H9 (cell line): Measurements from ENCODE around the gene GYS1. TPM values are rescaled to one million over a fixed set of nuclear protein-coding genes. Genes with fewer than 3 reads are reported as not detected.
A peak's percentile ranks its signal among the peaks of the same experiment; 100 is the strongest.

Experiments used
- DNase-seq: peaks from one replicate; pipeline ENCODE4 v3.0.0-alpha.2; 2017
- H2AFZ ChIP-seq: one replicate; pipeline ENCODE4 v1.6.1; 2013; ENCODE audit warnings: mild to moderate bottlenecking, low read length, control low read depth, moderate library complexity
- H2AK5ac ChIP-seq: 2 replicates; pipeline ENCODE4 v1.6.1; 2013; ENCODE audit warnings: low read length, control low read depth, mixed read lengths; ENCODE audit not compliant: insufficient read length
- H2BK120ac ChIP-seq: one replicate; pipeline ENCODE4 v1.6.1; 2013; ENCODE audit warnings: low read depth, mild to moderate bottlenecking, low read length, control low read depth, inconsistent platforms; ENCODE audit not compliant: poor library complexity, severe bottlenecking
- H2BK12ac ChIP-seq: 2 replicates; pipeline ENCODE4 v1.6.1; 2013; ENCODE audit warnings: low read length, control low read depth, mixed read lengths, low read depth; ENCODE audit not compliant: insufficient read length
- H2BK15ac ChIP-seq: 2 replicates; pipeline ENCODE4 v1.6.1; 2013; ENCODE audit warnings: low read depth, low read length, control low read depth
- H2BK20ac ChIP-seq: one replicate; pipeline ENCODE4 v1.6.1; 2013; ENCODE audit warnings: low read depth, mild to moderate bottlenecking, low read length, control low read depth, inconsistent platforms; ENCODE audit not compliant: poor library complexity, severe bottlenecking
- H2BK5ac ChIP-seq: 2 replicates; pipeline ENCODE4 v1.6.1; 2013; ENCODE audit warnings: low read length, control low read depth, mixed read lengths; ENCODE audit not compliant: insufficient read length
- H3K14ac ChIP-seq: 2 replicates; pipeline ENCODE4 v1.6.1; 2013; ENCODE audit warnings: low read length, control low read depth; ENCODE audit not compliant: insufficient read depth
- H3K18ac ChIP-seq: 2 replicates; pipeline ENCODE4 v1.6.1; 2013; ENCODE audit warnings: low read depth, mild to moderate bottlenecking, mixed read lengths, low read length, control low read depth; ENCODE audit not compliant: insufficient read length
- H3K23ac ChIP-seq: 2 replicates; pipeline ENCODE4 v1.6.1; 2013; ENCODE audit warnings: low read length, control low read depth, mixed read lengths, low read depth; ENCODE audit not compliant: insufficient read length
- H3K23me2 ChIP-seq: 2 replicates; pipeline ENCODE4 v1.6.1; 2013; ENCODE audit warnings: low read depth, mild to moderate bottlenecking, mixed read lengths, low read length, control low read depth; ENCODE audit not compliant: insufficient read length, poor library complexity, severe bottlenecking
- H3K27ac ChIP-seq: 2 replicates; pipeline ENCODE4 v1.5.1; 2013; ENCODE audit warnings: low read length, control low read depth, mixed read lengths, low read depth; ENCODE audit not compliant: insufficient read length
- H3K27me3 ChIP-seq: 2 replicates; pipeline ENCODE4 v1.6.1; 2013; ENCODE audit warnings: low read length, control low read depth, inconsistent platforms; ENCODE audit not compliant: insufficient read depth
- H3K4ac ChIP-seq: 2 replicates; pipeline ENCODE4 v1.6.1; 2013; ENCODE audit warnings: low read depth, mild to moderate bottlenecking, control low read depth, inconsistent platforms, low read length, moderate library complexity
- H3K4me1 ChIP-seq: 2 replicates; pipeline ENCODE4 v1.6.1; 2013; ENCODE audit warnings: low read length, control low read depth, inconsistent platforms; ENCODE audit not compliant: insufficient read depth
- H3K4me2 ChIP-seq: 2 replicates; pipeline ENCODE4 v1.6.1; 2013; ENCODE audit warnings: low read length, control low read depth, mixed read lengths; ENCODE audit not compliant: insufficient read length, insufficient read depth
- H3K56ac ChIP-seq: 2 replicates; pipeline ENCODE4 v1.6.1; 2013; ENCODE audit warnings: low read depth, mild to moderate bottlenecking, mixed read lengths, low read length, control low read depth; ENCODE audit not compliant: insufficient read length
- H3K79me1 ChIP-seq: 2 replicates; pipeline ENCODE4 v1.6.1; 2013; ENCODE audit warnings: low read depth, mild to moderate bottlenecking, moderate library complexity, low read length, control low read depth, inconsistent platforms; ENCODE audit not compliant: insufficient read depth, poor library complexity, severe bottlenecking
- H3K79me2 ChIP-seq: 2 replicates; pipeline ENCODE4 v1.6.1; 2013; ENCODE audit warnings: low read length, control low read depth, inconsistent platforms; ENCODE audit not compliant: insufficient read depth
- H3K9ac ChIP-seq: 2 replicates; pipeline ENCODE4 v1.6.1; 2013; ENCODE audit warnings: low read length, control low read depth, mixed read lengths; ENCODE audit not compliant: insufficient read length; ENCODE audit errors: extremely low read depth
- H3K9me3 ChIP-seq: one replicate; pipeline ENCODE4 v1.6.1; 2013; ENCODE audit warnings: low read depth, low read length, inconsistent platforms; ENCODE audit not compliant: control insufficient read depth
- H3T11ph ChIP-seq: one replicate; pipeline ENCODE4 v1.6.1; 2013; ENCODE audit warnings: mild to moderate bottlenecking, low read length, control low read depth, inconsistent platforms
- H4K20me1 ChIP-seq: one replicate; pipeline ENCODE4 v1.6.1; 2013; ENCODE audit not compliant: control insufficient read depth, insufficient read length, insufficient read depth
- H4K5ac ChIP-seq: 2 replicates; pipeline ENCODE4 v1.6.1; 2013; ENCODE audit warnings: low read depth, mild to moderate bottlenecking, mixed read lengths, low read length, control low read depth; ENCODE audit not compliant: insufficient read length
- H4K8ac ChIP-seq: replicated peaks from 2 replicates; pipeline ENCODE4 v1.6.1; 2013; ENCODE audit warnings: low read length, control low read depth, mixed read lengths, low read depth; ENCODE audit not compliant: insufficient read length
- H4K91ac ChIP-seq: 2 replicates; pipeline ENCODE4 v1.6.1; 2013; ENCODE audit warnings: low read depth, mild to moderate bottlenecking, moderate library complexity, mixed read lengths, low read length, control low read depth; ENCODE audit not compliant: insufficient read length
- H3K27ac Mint-ChIP-seq, 3 experiments: 2 replicates in 2 of 3; 3 replicates in 1 of 3; pipeline ENCODE4 v1.8.0; 2020 to 2021; ENCODE audit warnings: mixed read lengths in 3 of 3, mild to moderate bottlenecking in 1 of 3, moderate library complexity in 1 of 3
- H3K27me3 Mint-ChIP-seq: 2 replicates; pipeline ENCODE4 v1.8.0; 2021; ENCODE audit warnings: low read depth, mild to moderate bottlenecking, moderate library complexity, mixed read lengths
- H3K36me3 Mint-ChIP-seq, 3 experiments: 2 replicates in 2 of 3; 3 replicates in 1 of 3; pipeline ENCODE4 v1.8.0; 2020 to 2021; ENCODE audit warnings: low read depth in 3 of 3, mixed read lengths in 3 of 3; ENCODE audit not compliant: insufficient read depth in 1 of 3
- H3K4me1 Mint-ChIP-seq, 2 experiments: 2 replicates each; pipeline ENCODE4 v1.8.0; 2020; ENCODE audit warnings: mixed read lengths in 2 of 2
- H3K4me3 Mint-ChIP-seq, 2 experiments: 2 replicates in 1 of 2; 3 replicates in 1 of 2; pipeline ENCODE4 v1.8.0; 2020 to 2021; ENCODE audit warnings: mild to moderate bottlenecking in 2 of 2, mixed read lengths in 2 of 2, moderate library complexity in 1 of 2
- H3K9me3 Mint-ChIP-seq, 2 experiments: 2 replicates in 1 of 2; 3 replicates in 1 of 2; pipeline ENCODE4 v1.8.0; 2020; ENCODE audit warnings: mild to moderate bottlenecking in 2 of 2, mixed read lengths in 2 of 2, moderate library complexity in 1 of 2
- WGBS: extraction: QIAGEN DNeasy Blood & Tissue Kit; methylation state at CpG from one replicate; pipeline ENCODE4 v1.1.7; 2013; ENCODE audit warnings: missing lambda C conversion rate, low lambda C conversion rate, mixed read lengths; ENCODE audit not compliant: insufficient read length; ENCODE audit errors: extremely low coverage; 5-methylcytosine and 5-hydroxymethylcytosine counted together
- total RNA-seq: library from RNA; stranded (reverse); gene quantifications from 2 replicates; pipeline ENCODE4 v1.2.1, GENCODE V29; 2021
- TF ChIP-seq, protein P1 (sequence below): fragments of 200-600 bp; sonication (generic); conservative IDR thresholded peaks from 3 replicates; pipeline ENCODE4 v1.8.0; 2021; ENCODE audit warnings: antibody characterized with exemption, mild to moderate bottlenecking

Gene GYS1
- total RNA-seq, 1 experiment from 2014 or later = 44.3 TPM

DNA sequence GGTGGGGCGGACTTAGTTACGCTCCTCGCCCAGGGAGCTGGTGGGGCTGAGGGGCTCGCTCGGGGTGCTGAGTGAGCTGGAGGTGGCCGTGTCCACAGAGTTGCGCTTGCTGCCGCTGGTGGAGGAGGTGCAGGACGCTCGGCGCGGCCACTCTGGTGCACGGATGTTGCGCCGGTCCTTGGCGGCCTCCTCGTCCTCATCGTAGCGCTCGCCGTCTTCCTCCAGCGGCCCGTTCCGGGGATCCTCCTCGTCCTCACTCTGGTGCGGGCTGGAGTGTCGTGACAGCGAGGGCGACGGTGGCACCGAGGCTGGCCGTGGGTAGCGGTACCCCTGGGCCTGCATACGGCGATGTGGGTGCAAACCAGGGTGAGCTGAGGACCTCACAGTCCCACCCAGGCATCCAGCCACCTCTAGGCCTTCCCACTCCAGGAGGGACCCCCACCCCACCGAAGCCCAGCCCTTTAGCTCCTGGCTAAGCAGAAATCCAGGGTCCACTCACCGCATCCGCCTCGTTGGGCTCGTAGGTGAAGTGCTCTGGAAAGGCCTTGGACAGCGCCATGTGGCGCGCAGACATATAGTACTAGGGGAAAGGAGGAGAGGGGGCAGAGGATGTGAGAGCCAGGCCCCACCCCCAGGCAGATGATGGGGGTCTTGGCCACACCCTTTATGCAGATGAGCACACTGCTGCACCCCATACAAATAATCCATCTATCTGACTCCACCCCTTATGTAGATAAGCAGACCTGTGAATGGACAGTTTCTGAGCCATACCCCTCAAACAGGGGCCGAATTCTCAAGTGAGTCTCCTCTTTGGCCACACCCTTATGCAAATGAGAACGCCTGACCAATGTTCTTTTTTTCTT, 23.6 kb downstream of the GYS1 start:
- peaks cover 7% of the 10 kb centered on the region for H3K23me2 ChIP-seq
- H4K91ac ChIP-seq = no peak overlapping the region
- no peak overlapping the region for H3T11ph ChIP-seq
- H3K9me3 ChIP-seq = no peaks in the 10 kb centered on the region
- no peak overlapping the region for H3K18ac ChIP-seq
- no peaks in the 10 kb centered on the region for H3K79me2 ChIP-seq
- H3K4me1 ChIP-seq = no peaks in the 10 kb centered on the region
- H2BK5ac ChIP-seq = no peak overlapping the region
- no peak overlapping the region for H2AK5ac ChIP-seq
- Mint-ChIP-seq H3K27me3 (peaks cover 2% of the 10 kb centered on the region; the same call in 1 of the 2 replicates), H3K9me3 (peaks cover 0 to 5% of the 10 kb centered on the region in 2 experiments; a peak in 1 of 5 replicates), H3K4me1 (peaks cover 14 to 33% of the 10 kb centered on the region in 2 experiments), H3K4me3 (0 out of 5 replicates have a peak overlapping the region, but pooled peaks of 1 of the 2 experiments have one; percentile 29), H3K27ac (no peak overlapping the region), H3K36me3 (peaks cover 37 to 64% (median 62%) of the 10 kb centered on the region in 3 experiments; a peak in 6 of 7 replicates)
- H2BK120ac ChIP-seq = no peak overlapping the region
- H3K4ac ChIP-seq = no peak overlapping the region
- no peak overlapping the region for H2BK15ac ChIP-seq
- H2BK20ac ChIP-seq = no peak overlapping the region
- no peak overlapping the region for H3K4me2 ChIP-seq
- TF ChIP-seq, protein P1, sequence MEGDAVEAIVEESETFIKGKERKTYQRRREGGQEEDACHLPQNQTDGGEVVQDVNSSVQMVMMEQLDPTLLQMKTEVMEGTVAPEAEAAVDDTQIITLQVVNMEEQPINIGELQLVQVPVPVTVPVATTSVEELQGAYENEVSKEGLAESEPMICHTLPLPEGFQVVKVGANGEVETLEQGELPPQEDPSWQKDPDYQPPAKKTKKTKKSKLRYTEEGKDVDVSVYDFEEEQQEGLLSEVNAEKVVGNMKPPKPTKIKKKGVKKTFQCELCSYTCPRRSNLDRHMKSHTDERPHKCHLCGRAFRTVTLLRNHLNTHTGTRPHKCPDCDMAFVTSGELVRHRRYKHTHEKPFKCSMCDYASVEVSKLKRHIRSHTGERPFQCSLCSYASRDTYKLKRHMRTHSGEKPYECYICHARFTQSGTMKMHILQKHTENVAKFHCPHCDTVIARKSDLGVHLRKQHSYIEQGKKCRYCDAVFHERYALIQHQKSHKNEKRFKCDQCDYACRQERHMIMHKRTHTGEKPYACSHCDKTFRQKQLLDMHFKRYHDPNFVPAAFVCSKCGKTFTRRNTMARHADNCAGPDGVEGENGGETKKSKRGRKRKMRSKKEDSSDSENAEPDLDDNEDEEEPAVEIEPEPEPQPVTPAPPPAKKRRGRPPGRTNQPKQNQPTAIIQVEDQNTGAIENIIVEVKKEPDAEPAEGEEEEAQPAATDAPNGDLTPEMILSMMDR = no peak
- no peak overlapping the region for H4K8ac ChIP-seq
- H3K27me3 ChIP-seq = no peaks in the 10 kb centered on the region
- no CpG with 5 or more reads among the region's 45 CpGs for WGBS
- no peak overlapping the region for H3K56ac ChIP-seq
- no peak overlapping the region for H4K5ac ChIP-seq
- H3K9ac ChIP-seq = no peak overlapping the region
- DNase-seq = peak; percentile 63
- H3K14ac ChIP-seq = no peak overlapping the region
- no peak overlapping the region for H2BK12ac ChIP-seq
- peaks cover 3% of the 10 kb centered on the region for H4K20me1 ChIP-seq
- no peaks in the 10 kb centered on the region for H3K79me1 ChIP-seq
- H3K27ac ChIP-seq = no peak overlapping the region
- H2AFZ ChIP-seq = no peak overlapping the region
- no peak overlapping the region for H3K23ac ChIP-seq
